ENCODE results near the gene MRTFB. TPM values are rescaled to one million over a fixed set of nuclear protein-coding genes. Genes with fewer than 3 reads are reported as not detected.

Gene MRTFB
- total and polyA plus RNA-seq, 11 donors, result 8.0 to 38.3 (median 25.3) TPM

- Histone ChIP-seq H3K4me3 (no peak overlapping the region), H3K4me1 (peaks cover 0 to 3% (median 0%) of the 10 kb centered on the region in 12 donors), H3K27me3 (no peaks in the 10 kb centered on the region), H3K36me3 (no peaks in the 10 kb centered on the region), H3K27ac (no peak overlapping the region), H3K9me3 (peaks cover 0 to 5% (median 0%) of the 10 kb centered on the region in 12 donors)
- no peak for DNase-seq
- intact Hi-C loops (cut with DNase I), result loop anchor here in 3 of 10 donors (5.0 to 10.0 kb wide), 3 partner anchors 47 to 139 kb away; partner anchors contain the start of gene ERCC4 (in 2 of the 3)
- ATAC-seq, result no peak
- WGBS, 4 donors, result 94 to 100% (median 99%) methylated on average over 1 of the region's 1 CpG
- TF ChIP-seq POLR2A (IDR thresholded peaks at IDR 0.05) (no peak), CTCF (IDR thresholded peaks at IDR 0.05) (no peak)
These were observed 9.3 kb upstream of the MRTFB start for GRCh38 chr16:14061732-14062259.

GRCh38 chr16:14062261-14062660 lies 8.9 kb upstream of the MRTFB start:
- Histone ChIP-seq H3K27ac (no peak overlapping the region), H3K36me3 (no peaks in the 10 kb centered on the region), H3K4me1 (peaks cover 0 to 3% (median 0%) of the 10 kb centered on the region in 12 donors), H3K4me3 (no peak overlapping the region), H3K27me3 (no peaks in the 10 kb centered on the region), H3K9me3 (peaks cover 0 to 5% (median 0%) of the 10 kb centered on the region in 12 donors)
- intact Hi-C loops (cut with DNase I), result loop anchor here in 3 of 10 donors (5.0 to 10.0 kb wide), 3 partner anchors 47 to 140 kb away; partner anchors contain the start of gene ERCC4 (in 2 of the 3)
- DNase-seq, result no peak
- ATAC-seq, result no peak
- WGBS, 4 donors, result 83 to 93% (median 91%) methylated on average over 7 of the region's 7 CpGs
- TF ChIP-seq POLR2A (IDR thresholded peaks at IDR 0.05), result no peak
- TF ChIP-seq CTCF (IDR thresholded peaks at IDR 0.05), result no peak

GRCh38 chr16:14063618-14064581 lies 7.2 kb upstream of the MRTFB start:
- Histone ChIP-seq H3K4me1 (no peaks in the 10 kb centered on the region), H3K4me3 (no peak overlapping the region), H3K27ac (no peak overlapping the region), H3K9me3 (peaks cover 0 to 5% (median 0%) of the 10 kb centered on the region in 12 donors), H3K36me3 (no peaks in the 10 kb centered on the region), H3K27me3 (no peaks in the 10 kb centered on the region)
- WGBS, 4 donors, result 92 to 98% (median 94%) methylated on average over 6 of the region's 6 CpGs
- no peak for TF ChIP-seq POLR2A (IDR thresholded peaks at IDR 0.05)
- no peak for TF ChIP-seq CTCF (IDR thresholded peaks at IDR 0.05)
- ATAC-seq (no peak), DNase-seq (no peak)
- intact Hi-C loops (cut with DNase I), result loop anchor here in 3 of 10 donors (5.0 to 10.0 kb wide), 3 partner anchors 49 to 142 kb away; partner anchors contain the start of gene ERCC4 (in 2 of the 3)

GRCh38 chr16:14069818-14070217 lies 1.3 kb upstream of the MRTFB start:
- DNase-seq, result no peak
- 84 to 96% (median 95%) methylated on average over 3 to 4 of the region's 4 CpGs for WGBS, 4 donors
- peaks cover 0 to 23% (median 11%) of the 10 kb centered on the region in 12 donors for H3K4me1 ChIP-seq
- no peaks in the 10 kb centered on the region for H3K27me3 ChIP-seq
- no peaks in the 10 kb centered on the region for H3K9me3 ChIP-seq
- H3K36me3 ChIP-seq, result no peaks in the 10 kb centered on the region
- intact Hi-C loops (cut with DNase I), result loop anchor here (5.0 to 10.0 kb wide), 11 partner anchors 53 to 148 kb away; partner anchors contain the start of gene ERCC4 (in 6 of the 10)
- TF ChIP-seq POLR2A (IDR thresholded peaks at IDR 0.05) (no peak), CTCF (IDR thresholded peaks at IDR 0.05) (no peak)
- H3K4me3 ChIP-seq, result no peak overlapping the region
- H3K27ac ChIP-seq, result no peak overlapping the region
- no peak for ATAC-seq
